ENCODE results near the gene ARHGEF19.

Gene ARHGEF19

GRCh38 chr1:16244650-16245285 lies 32.3 kb upstream of the ARHGEF19 start:
- no peak for DNase-seq (ENCODE audit: low read depth in 2 of 2, low spot score in 1 of 2)

DNA sequence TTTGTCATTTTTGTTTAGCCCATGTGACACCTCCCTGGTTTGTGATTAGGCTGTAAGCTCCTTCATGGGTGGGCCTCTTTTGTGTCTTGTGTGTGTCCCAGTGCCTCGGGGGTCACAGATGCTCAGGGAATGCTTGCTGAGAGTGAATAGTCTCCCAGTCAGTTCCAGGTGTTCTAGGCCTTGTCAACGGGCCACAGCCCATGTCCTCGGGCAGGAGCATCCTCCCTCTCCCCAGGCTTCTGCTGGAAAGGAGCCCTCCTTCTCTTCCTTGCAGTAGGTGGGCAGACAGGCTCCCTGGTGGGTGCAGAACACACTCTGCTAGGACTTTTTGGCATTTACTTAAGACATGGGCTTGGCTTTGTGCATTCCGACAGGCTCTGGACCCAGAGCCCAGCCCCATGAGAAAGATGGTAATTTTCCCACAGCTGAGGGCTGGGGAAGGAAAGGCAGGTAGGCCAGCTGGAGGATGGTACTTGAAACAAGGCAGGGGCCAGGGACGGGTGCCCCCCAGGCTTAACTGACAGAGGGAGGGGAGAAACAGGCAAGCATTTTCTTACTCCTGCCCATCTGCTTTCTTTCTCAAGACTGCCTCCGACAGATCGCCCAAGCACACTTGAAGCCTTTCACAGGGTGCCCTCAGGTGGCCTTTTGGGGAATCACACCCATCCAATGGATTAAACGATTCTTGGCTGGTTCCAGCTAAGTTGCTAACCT lies 31.6 kb upstream of the ARHGEF19 start:
- DNase-seq (ENCODE audit: low read depth in 2 of 2, low spot score in 1 of 2), result peak; percentile 28 to 52

DNA sequence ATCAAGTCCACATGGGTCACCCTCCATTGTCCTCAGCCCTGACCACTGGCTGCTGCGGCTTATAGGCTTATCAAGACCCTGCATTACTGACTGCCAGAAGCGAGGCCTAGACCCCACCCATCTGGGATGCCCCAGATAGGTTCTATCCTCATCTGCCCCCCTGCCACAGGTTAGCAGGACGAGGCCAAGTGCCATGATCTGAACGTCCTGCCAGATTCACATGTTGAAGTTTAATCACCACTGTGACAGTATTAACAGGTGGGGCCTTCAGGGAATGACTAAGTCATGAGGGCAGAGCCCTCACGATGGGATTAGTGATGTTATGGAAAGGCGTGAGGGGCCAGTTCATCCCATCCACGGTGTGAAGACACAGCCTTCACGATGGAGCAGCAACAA lies 30.8 kb upstream of the ARHGEF19 start:
- DNase-seq (ENCODE audit: low read depth in 2 of 2, low spot score in 1 of 2), result no peak

DNA sequence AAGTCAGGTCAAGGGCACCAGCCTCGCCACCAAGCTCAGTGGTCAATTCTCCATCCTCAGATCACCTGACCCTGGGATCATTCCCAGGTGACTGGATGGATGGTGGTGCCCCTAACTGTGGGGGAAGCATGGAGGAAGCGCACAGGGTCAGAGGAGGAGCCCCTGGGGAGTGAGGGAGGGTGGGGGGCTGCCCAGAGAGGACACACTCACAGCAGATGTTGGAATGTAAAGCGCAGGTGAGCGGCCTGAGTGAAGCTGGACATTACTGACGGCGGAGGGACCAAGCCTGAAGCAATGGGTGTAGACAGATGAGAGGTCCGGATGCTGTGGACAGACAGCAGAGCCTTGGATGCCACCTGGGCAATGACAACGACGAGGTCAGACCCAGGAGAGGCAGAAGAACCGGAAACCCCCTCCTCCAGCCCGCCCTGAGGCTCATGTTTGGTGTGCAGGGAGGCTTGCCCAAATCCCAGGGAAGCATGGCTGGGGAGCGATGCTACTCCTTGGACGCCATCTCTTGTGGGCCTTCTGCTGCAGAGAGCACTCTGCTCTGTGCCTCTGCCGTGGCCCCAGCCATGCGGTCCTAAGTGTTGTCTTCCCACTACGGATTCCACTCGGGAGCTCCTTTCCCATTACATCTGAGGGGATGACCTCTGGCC lies 30.2 kb upstream of the ARHGEF19 start:
- DNase-seq (ENCODE audit: low read depth in 2 of 2, low spot score in 1 of 2), result no peak

- no peak for DNase-seq (ENCODE audit: low read depth in 2 of 2, low spot score in 1 of 2)
Measured at GRCh38 chr1:16241221-16241708, 28.8 kb upstream of the ARHGEF19 start.

DNA sequence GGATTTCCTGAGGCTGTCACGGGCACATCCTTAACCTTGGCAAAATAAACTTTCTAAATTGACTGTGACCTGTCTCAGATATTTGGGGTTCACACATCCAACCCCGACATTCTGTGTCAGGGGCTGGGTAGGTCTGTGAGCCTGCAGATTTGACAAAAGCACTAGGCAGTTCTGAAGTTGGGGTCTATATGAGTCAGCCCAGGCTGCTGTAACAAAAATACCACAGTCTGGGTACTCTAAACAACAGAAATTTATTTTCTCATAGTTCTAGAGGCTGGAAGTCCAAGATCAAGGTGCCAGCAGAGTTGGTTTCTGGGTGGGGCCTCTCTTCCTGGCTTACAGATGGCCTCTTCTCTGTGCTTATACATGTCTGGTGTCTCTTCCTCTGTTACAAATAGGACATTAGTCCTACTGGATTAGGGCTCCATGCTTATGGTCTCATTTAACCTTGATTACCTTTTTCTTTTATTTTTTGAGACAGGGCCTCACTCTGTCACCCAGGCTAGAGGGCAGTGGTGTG lies 27.6 kb upstream of the ARHGEF19 start:
- DNase-seq (ENCODE audit: low read depth in 2 of 2, low spot score in 1 of 2), result no peak

DNA sequence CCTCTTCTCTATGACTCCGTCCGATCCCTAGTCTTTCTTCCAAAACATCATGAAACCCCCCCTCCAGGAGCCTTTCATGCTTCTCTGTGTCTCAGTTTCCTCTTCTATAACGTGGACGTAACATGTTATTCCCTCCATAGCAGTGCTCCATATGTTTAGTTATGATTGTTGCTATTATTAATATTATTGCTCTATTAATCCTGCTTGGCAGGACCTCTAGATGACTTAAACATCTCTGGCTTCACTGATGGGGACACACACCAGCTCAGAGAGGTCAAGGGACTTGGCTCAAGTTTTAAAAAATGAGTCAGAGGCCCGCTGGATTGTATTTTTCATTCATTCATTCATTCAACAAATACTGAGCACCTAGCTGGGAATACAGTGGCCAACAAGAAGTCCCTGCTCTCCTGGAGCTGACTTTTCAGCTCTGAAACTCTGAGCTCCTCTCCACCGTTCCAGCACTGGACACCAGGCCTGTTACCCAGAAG lies 24.9 kb upstream of the ARHGEF19 start:
- DNase-seq (ENCODE audit: low read depth in 2 of 2, low spot score in 1 of 2), result no peak

DNA sequence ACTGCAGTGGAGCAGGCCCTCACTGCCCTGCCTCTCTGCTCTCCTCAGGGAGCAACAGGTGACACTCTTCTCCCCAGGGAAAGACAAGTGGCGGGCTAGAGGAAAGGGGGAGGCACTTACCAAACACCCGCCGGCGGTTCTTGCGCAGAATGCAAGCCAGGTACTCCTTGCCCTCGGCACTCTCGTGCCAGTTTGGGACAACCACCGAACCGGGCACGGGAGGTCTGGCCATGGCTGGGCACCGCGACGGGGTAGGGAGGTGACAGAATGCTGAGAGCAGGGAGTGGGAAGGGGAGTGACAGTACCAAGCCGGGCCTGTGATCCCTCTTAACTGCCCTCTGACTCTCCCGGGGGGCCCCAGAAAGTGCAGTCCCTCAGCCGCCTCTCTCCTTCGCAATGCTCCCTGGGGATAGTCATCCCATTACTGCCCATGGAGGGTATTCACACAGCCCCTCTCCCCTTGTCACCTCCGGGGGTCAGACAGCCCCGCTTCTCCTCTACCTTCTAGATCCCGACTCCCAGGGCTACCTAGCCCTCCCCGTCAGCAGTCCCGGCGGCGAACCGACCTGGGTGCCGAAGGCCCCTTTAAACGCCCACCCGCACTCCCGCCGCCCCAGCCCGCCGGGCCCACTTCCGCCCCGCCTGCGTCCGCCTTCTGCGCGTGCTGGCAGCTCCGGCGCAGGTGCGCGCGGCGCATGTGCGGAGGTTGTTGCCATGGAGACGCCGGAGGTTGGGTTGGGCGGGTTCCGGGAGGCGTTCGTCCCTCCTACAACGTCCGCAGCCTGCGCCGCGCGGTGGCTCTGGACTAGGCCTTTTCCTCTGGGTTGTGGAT lies 24.3 kb upstream of the ARHGEF19 start, which contains the start of gene CPLANE2:
CPLANE2 (minus strand) TSS at position 673 of the 832 bp plus-strand sequence; CDS start at position 232, 441 bp downstream.
- peak; percentile 86 to 93 for DNase-seq (ENCODE audit: low read depth in 2 of 2, low spot score in 1 of 2)

- DNase-seq (ENCODE audit: low read depth in 2 of 2, low spot score in 1 of 2), result peak in 1 of 2 donors; percentile 25
Measured at GRCh38 chr1:16235944-16236510, 23.6 kb upstream of the ARHGEF19 start.

GRCh38 chr1:16235347-16235746 lies 22.9 kb upstream of the ARHGEF19 start:
- no peak for DNase-seq (ENCODE audit: low read depth in 2 of 2, low spot score in 1 of 2)

DNA sequence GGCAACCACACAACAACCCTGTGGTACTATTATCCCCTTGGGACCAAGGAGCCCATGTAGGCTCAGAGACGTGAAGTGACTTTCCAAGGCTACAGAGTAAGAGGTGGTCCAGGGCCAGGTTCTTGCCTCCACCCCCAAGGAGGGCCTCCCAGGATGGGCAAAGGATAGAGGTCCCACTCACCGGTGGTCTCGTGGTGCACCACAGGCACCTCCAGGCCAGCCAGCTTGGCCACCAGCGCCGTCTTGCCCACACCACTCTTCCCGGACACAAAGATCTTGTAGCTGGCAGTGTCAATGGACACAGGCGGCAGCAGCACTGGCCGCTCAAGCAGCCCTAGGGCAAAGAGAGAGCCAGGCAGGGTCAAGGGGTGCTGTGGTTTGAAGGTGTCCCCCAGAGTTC lies 21.0 kb upstream of the ARHGEF19 start:
- DNase-seq (ENCODE audit: low read depth in 2 of 2, low spot score in 1 of 2), result no peak

DNA sequence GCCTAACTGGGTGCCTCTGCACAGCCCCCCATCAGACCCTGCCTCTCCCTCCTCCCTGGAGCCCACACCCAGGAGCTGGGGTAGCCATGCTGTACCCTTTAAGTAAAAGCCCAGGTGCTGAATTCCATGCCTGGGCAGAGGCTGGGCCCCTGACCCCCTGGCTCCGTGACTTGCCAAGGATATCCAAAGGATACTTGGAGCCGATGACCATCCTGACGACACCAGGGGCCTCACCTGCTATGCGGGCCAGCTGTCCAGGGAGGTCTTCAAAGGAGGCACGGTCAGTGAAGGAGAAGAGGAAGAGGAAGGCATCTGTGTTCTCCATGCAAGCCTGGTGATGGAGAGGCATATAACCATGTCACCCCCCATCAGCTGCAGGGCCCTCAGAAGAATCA lies 19.9 kb upstream of the ARHGEF19 start:
- DNase-seq (ENCODE audit: low read depth in 2 of 2, low spot score in 1 of 2), result no peak

- no peak for DNase-seq (ENCODE audit: low read depth in 2 of 2, low spot score in 1 of 2)
Measured at GRCh38 chr1:16231331-16232315, 19.2 kb upstream of the ARHGEF19 start.

DNA sequence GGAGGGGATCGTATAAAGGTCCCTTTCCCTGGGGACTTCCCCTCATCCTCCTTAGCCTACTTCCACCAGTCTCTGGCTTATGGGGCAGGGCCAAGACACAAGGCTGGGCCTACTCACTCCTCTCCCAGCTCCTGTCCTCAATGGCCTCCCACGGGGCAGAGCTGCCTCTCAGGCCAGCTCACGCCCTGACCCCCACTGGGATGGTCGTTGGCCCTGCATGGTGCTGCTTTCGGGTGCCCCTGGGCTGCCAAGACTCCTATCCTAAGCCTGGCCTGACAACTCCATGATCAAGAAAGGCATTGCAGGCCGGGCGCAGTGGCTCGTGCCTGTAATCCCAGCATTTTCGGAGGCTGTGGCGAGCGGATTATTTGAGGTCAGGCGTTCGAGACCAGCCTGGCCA lies 18.3 kb upstream of the ARHGEF19 start:
- no peak for DNase-seq (ENCODE audit: low read depth in 2 of 2, low spot score in 1 of 2)

GRCh38 chr1:16229976-16230740 lies 17.7 kb upstream of the ARHGEF19 start:
- no peak for DNase-seq (ENCODE audit: low read depth in 2 of 2, low spot score in 1 of 2)

DNA sequence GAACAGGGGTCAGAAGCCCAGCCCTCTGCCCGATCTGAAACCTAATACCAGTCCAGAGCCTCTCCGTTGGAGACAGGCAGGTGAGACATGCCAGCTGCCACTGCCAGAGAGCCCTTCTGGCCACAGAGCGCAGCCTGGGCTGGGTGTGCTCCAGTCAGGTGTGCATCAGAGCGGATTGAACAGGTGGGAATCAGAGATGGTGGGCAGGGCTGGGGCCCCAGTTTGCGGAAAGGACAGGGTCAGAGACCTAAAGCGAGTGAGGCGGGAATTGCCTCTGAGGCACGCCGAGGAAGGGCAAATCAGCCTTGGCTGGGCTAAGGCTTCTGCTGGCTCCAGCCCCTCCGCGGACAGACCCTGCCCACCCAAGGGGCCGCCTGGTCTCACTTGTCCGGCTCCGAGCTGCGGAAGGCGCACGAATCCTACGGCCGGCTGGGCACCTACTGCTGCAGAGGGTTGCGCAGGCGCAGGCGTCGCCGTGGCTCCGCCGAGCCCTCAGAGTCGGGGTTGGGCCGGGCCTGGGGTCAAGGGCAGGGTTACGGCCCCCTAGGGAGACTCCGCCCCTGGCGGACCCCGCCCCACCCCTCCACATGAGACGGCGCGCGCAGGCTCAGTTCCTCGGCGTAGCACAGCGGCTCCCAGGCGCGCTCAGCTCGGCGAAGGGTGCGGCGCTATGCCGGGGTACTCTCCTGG lies 14.2 kb upstream of the ARHGEF19 start:
- DNase-seq (ENCODE audit: low read depth in 2 of 2, low spot score in 1 of 2), result no peak

GRCh38 chr1:16226129-16226489 lies 13.7 kb upstream of the ARHGEF19 start:
- no peak for DNase-seq (ENCODE audit: low read depth in 2 of 2, low spot score in 1 of 2)

DNA sequence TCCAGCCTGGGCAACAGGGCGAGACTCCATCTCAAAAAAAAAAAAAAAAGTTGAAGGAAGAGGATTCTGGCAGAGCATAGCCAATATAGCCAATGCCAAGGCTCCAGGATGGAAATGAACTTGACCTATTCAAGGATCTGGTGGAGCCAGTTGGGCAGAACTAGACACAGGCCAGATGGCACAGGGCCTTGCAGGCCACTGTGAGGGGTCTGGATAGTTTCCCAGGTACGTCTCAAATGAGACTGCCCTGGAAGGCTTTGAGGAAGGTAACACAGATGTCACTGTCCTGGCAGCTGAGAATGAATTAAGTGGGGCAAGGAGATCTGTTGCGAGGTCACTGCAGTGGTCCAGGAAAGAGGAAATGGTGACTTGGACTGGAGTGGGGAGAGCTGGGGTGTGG lies 12.0 kb upstream of the ARHGEF19 start:
- no peak for DNase-seq (ENCODE audit: low read depth in 2 of 2, low spot score in 1 of 2)

All from stimulated activated CD8-positive, alpha-beta memory T cell treated with anti-CD3 and anti-CD28 coated beads, Interleukin-4, amount 100 ng/mL, for 1 hour (primary cell).